ENCODE data around the gene AKAP3.

AKAP3 gene

GRCh38 chr12:4587108-4587507, 61.7 kb downstream of the AKAP3 start:
- Histone ChIP-seq H3K4me2 (ENCODE audit: low read length) (no peak overlapping the region), H3K9me2 (replicated peaks; ENCODE audit: control insufficient read depth, low read length) (no peaks in the 10 kb centered on the region), H3K79me2 (ENCODE audit: control insufficient read depth, low read length) (no peaks in the 10 kb centered on the region), H3K4me1 (ENCODE audit: control insufficient read depth, low read length) (no peaks in the 10 kb centered on the region), H3K4me3 (ENCODE audit: low read length) (no peak overlapping the region), H4K20me1 (ENCODE audit: control insufficient read depth, insufficient read depth, low read depth, low read length) (no peaks in the 10 kb centered on the region), H3K36me3 (ENCODE audit: control insufficient read depth, low read length) (no peaks in the 10 kb centered on the region), H3K9me3 (ENCODE audit: control insufficient read depth, insufficient read depth, low read length) (no peaks in the 10 kb centered on the region), H3K27me3 (ENCODE audit: control insufficient read depth, low read length) (peaks cover 6% of the 10 kb centered on the region; the same call in 1 of the 2 replicates), H3K27ac (ENCODE audit: low read depth, low read length) (no peak overlapping the region), H3F3A (ENCODE audit: control insufficient read depth, insufficient read depth) (no peaks in the 10 kb centered on the region)
- TF ChIP-seq EZH2phosphoT487 (IDR thresholded peaks at IDR 0.05; ENCODE audit: borderline replicate concordance, low read length), result no peak
- TF ChIP-seq, protein P1, sequence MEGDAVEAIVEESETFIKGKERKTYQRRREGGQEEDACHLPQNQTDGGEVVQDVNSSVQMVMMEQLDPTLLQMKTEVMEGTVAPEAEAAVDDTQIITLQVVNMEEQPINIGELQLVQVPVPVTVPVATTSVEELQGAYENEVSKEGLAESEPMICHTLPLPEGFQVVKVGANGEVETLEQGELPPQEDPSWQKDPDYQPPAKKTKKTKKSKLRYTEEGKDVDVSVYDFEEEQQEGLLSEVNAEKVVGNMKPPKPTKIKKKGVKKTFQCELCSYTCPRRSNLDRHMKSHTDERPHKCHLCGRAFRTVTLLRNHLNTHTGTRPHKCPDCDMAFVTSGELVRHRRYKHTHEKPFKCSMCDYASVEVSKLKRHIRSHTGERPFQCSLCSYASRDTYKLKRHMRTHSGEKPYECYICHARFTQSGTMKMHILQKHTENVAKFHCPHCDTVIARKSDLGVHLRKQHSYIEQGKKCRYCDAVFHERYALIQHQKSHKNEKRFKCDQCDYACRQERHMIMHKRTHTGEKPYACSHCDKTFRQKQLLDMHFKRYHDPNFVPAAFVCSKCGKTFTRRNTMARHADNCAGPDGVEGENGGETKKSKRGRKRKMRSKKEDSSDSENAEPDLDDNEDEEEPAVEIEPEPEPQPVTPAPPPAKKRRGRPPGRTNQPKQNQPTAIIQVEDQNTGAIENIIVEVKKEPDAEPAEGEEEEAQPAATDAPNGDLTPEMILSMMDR (IDR thresholded peaks at IDR 0.05; ENCODE audit: low read depth, low read length, poor library complexity, severe bottlenecking), result no peak

- Histone ChIP-seq H4K20me1 (ENCODE audit: control insufficient read depth, insufficient read depth, low read depth, low read length) (no peaks in the 10 kb centered on the region), H3K79me2 (ENCODE audit: control insufficient read depth, low read length) (no peaks in the 10 kb centered on the region), H3K9me2 (replicated peaks; ENCODE audit: control insufficient read depth, low read length) (no peaks in the 10 kb centered on the region), H3K4me2 (ENCODE audit: low read length) (no peak overlapping the region), H3K9me3 (ENCODE audit: control insufficient read depth, insufficient read depth, low read length) (no peaks in the 10 kb centered on the region), H3K4me1 (ENCODE audit: control insufficient read depth, low read length) (no peaks in the 10 kb centered on the region), H3F3A (ENCODE audit: control insufficient read depth, insufficient read depth) (no peaks in the 10 kb centered on the region), H3K27me3 (ENCODE audit: control insufficient read depth, low read length) (peaks cover 6% of the 10 kb centered on the region; the same call in 1 of the 2 replicates), H3K27ac (ENCODE audit: low read depth, low read length) (no peak overlapping the region), H3K4me3 (ENCODE audit: low read length) (no peak overlapping the region), H3K36me3 (ENCODE audit: control insufficient read depth, low read length) (no peaks in the 10 kb centered on the region)
- TF ChIP-seq EZH2phosphoT487 (IDR thresholded peaks at IDR 0.05; ENCODE audit: borderline replicate concordance, low read length), result no peak
- TF ChIP-seq, protein P1 (IDR thresholded peaks at IDR 0.05; ENCODE audit: low read depth, low read length, poor library complexity, severe bottlenecking), result no peak
Measured at GRCh38 chr12:4586500-4586899, 62.4 kb downstream of the AKAP3 start.

DNA sequence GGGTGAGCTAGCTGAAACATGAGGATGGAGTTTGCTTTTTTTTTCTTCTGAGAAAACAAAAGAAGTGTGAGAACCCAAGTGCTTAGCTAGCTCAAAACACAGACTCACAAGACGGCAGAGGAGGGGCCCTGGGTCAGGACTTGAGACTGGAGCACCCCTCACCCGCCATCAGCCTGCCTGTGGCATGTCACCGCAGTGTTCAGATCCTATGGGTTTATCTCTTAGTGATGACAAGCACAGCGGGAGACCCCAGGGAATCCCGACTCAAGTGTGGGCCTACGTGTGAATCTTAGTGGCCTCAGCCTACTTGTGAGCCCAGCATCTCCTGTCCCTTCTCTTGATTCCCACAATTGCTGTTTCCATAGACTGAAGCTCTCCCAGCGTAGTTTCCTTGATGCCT, 64.0 kb downstream of the AKAP3 start:
- H3K79me2 ChIP-seq (ENCODE audit: control insufficient read depth, low read length), result no peaks in the 10 kb centered on the region
- no peaks in the 10 kb centered on the region for H3K36me3 ChIP-seq (ENCODE audit: control insufficient read depth, low read length)
- no peaks in the 10 kb centered on the region for H3K9me2 ChIP-seq (replicated peaks; ENCODE audit: control insufficient read depth, low read length)
- no peak for TF ChIP-seq EZH2phosphoT487 (IDR thresholded peaks at IDR 0.05; ENCODE audit: borderline replicate concordance, low read length)
- TF ChIP-seq, protein P1 (IDR thresholded peaks at IDR 0.05; ENCODE audit: low read depth, low read length, poor library complexity, severe bottlenecking), result no peak
- H3K4me3 ChIP-seq (ENCODE audit: low read length), result no peak overlapping the region
- no peaks in the 10 kb centered on the region for H3F3A ChIP-seq (ENCODE audit: control insufficient read depth, insufficient read depth)
- no peaks in the 10 kb centered on the region for H3K4me1 ChIP-seq (ENCODE audit: control insufficient read depth, low read length)
- H4K20me1 ChIP-seq (ENCODE audit: control insufficient read depth, insufficient read depth, low read depth, low read length), result no peaks in the 10 kb centered on the region
- no peak overlapping the region for H3K4me2 ChIP-seq (ENCODE audit: low read length)
- H3K27ac ChIP-seq (ENCODE audit: low read depth, low read length), result no peak overlapping the region
- H3K27me3 ChIP-seq (ENCODE audit: control insufficient read depth, low read length), result peaks cover 9% of the 10 kb centered on the region
- no peaks in the 10 kb centered on the region for H3K9me3 ChIP-seq (ENCODE audit: control insufficient read depth, insufficient read depth, low read length)

Measured in DOHH2 (cell line).